Fibroblast of villous mesenchyme (primary cell): ENCODE data around the gene S100A2. TPM values are rescaled to one million over a fixed set of nuclear protein-coding genes. Genes with fewer than 3 reads are reported as not detected.
A peak's percentile ranks its signal among the peaks of the same experiment; 100 is the strongest.

Source experiments
- DNase-seq: peaks from one replicate; pipeline ENCODE4 v3.0.0-alpha.2; 2010; ENCODE audit warnings: low read depth
- H3K4me3 ChIP-seq: 2 replicates; pipeline ENCODE4 v1.5.1; 2011; ENCODE audit warnings: low read depth, mild to moderate bottlenecking, low read length
- CTCF ChIP-seq: IDR thresholded peaks from 2 replicates; pipeline ENCODE4 v1.5.1; 2012; ENCODE audit warnings: low read depth, mild to moderate bottlenecking, low read length; ENCODE audit not compliant: insufficient read depth
- total RNA-seq: library from RNA; depleted of rRNA; stranded (reverse); fragments of >200 nt; gene quantifications from 2 replicates; pipeline ENCODE4 v1.2.3, GENCODE V29; 2012

The S100A2 gene
- total RNA-seq, 1 donor = 2.2 TPM

- no peak for TF ChIP-seq CTCF
- DNase-seq = no peak
- peak overlapping the region; percentile 29 for H3K4me3 ChIP-seq
Observed at GRCh38 chr1:153608089-153608682, 42.5 kb upstream of the S100A2 start.

GRCh38 chr1:153607381-153607780 lies 41.7 kb upstream of the S100A2 start:
- H3K4me3 ChIP-seq = no peak overlapping the region
- TF ChIP-seq CTCF = no peak
- DNase-seq = no peak

- no peak overlapping the region for H3K4me3 ChIP-seq
- no peak for TF ChIP-seq CTCF
- no peak for DNase-seq
Observed at GRCh38 chr1:153606194-153606593, 40.5 kb upstream of the S100A2 start.

- H3K4me3 ChIP-seq = no peak overlapping the region
- no peak for DNase-seq
- no peak for TF ChIP-seq CTCF
Observed at GRCh38 chr1:153602749-153603148, 37.1 kb upstream of the S100A2 start.

GRCh38 chr1:153599847-153600246 lies 34.2 kb upstream of the S100A2 start:
- no peak for TF ChIP-seq CTCF
- DNase-seq = no peak
- H3K4me3 ChIP-seq = no peak overlapping the region

GRCh38 chr1:153598309-153599172 lies 32.9 kb upstream of the S100A2 start:
- no peak overlapping the region for H3K4me3 ChIP-seq
- TF ChIP-seq CTCF = no peak
- peak; percentile 60 for DNase-seq
